H1 (cell line): ENCODE data around the gene SPAM1. TPM values are rescaled to one million over a fixed set of nuclear protein-coding genes. Genes with fewer than 3 reads are reported as not detected.

Experiments
- KDM1A ChIP-seq: fragments of 200-600, 300-600 bp; sonication (generic); IDR thresholded peaks from 2 replicates; pipeline ENCODE4 v1.7.1; 2016; ENCODE audit warnings: mild to moderate bottlenecking, low read length, borderline replicate concordance
- RNF2 ChIP-seq: fragments of 200-900, 300-1000 bp; sonication (generic); IDR thresholded peaks from 2 replicates; pipeline ENCODE4 v1.7.1; 2016; ENCODE audit warnings: borderline replicate concordance, low read depth, mild to moderate bottlenecking, antibody characterized with exemption, low read length; ENCODE audit not compliant: poor library complexity, severe bottlenecking; ENCODE audit errors: missing control alignments
- TAF1 ChIP-seq: IDR thresholded peaks from 2 replicates; pipeline ENCODE4 v1.6.1; 2011; ENCODE audit warnings: mild to moderate bottlenecking, low read depth, low read length
- polyA plus RNA-seq, 7 experiments: library from polyadenylated mRNA; depleted of rRNA in 3 of 7; stranded (reverse) in 5 of 7; unstranded in 2 of 7; fragments of >200 nt in 5 of 7; fragments of 200-250 nt in 2 of 7; gene quantifications; 1 replicate in 5 of 7; 2 replicates in 1 of 7; 4 replicates in 1 of 7; pipeline versions ENCODE4 v1.2.1 to v1.2.3, GENCODE V29; 2011 to 2013; ENCODE audit warnings: missing spikeins in 2 of 7, mixed read lengths in 2 of 7
- total RNA-seq: library from RNA; stranded (reverse); fragmentation: NEBNext Ultra II Directional; extraction: Animal tissue kit (Norgen Biotek cat#: 25700); gene quantifications from 2 replicates; pipeline ENCODE4 v1.2.1, GENCODE V29; 2021
- TF ChIP-seq, protein P1 (sequence below), 3 experiments: IDR thresholded peaks; 1 replicate in 2 of 3; 2 replicates in 1 of 3; pipeline versions ENCODE4 v1.5.1 to v1.6.1; 2011; ENCODE audit warnings: low read length in 3 of 3, mild to moderate bottlenecking in 3 of 3, inconsistent platforms in 2 of 3, low read depth in 1 of 3, moderate library complexity in 1 of 3; ENCODE audit not compliant: insufficient read depth in 1 of 3; ENCODE audit errors: control extremely low read depth in 1 of 3

SPAM1 gene
- total and polyA plus RNA-seq, 2 of the 8 experiments (the other 6 are each of a cell fraction or from before 2014, with no cell fraction given), result not detected

DNA sequence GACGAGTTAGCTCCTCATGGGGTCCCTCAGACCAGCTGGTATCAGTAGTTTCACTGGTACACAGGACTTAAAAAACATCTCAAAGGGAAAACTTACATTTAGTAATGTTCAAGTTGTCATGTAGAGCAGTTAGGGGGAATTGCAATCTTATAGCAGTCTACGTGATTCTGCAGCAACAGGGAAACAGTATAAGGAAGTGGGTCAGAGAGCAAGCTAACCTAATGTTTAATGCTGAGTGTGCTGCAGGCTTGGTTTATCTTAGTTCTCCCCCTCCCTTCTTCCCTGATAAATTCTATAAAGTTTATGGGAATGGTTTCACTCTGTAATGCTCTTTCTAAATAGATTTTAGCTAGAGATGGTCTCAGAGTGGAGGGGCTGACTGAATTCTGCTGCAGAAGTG lies 11.3 kb downstream of the SPAM1 start (continued):
- TF ChIP-seq, protein P1, sequence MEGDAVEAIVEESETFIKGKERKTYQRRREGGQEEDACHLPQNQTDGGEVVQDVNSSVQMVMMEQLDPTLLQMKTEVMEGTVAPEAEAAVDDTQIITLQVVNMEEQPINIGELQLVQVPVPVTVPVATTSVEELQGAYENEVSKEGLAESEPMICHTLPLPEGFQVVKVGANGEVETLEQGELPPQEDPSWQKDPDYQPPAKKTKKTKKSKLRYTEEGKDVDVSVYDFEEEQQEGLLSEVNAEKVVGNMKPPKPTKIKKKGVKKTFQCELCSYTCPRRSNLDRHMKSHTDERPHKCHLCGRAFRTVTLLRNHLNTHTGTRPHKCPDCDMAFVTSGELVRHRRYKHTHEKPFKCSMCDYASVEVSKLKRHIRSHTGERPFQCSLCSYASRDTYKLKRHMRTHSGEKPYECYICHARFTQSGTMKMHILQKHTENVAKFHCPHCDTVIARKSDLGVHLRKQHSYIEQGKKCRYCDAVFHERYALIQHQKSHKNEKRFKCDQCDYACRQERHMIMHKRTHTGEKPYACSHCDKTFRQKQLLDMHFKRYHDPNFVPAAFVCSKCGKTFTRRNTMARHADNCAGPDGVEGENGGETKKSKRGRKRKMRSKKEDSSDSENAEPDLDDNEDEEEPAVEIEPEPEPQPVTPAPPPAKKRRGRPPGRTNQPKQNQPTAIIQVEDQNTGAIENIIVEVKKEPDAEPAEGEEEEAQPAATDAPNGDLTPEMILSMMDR (IDR thresholded peaks at IDR 0.05; ENCODE audit: control extremely low read depth in 1 of 3, insufficient read depth in 1 of 3, low read depth in 1 of 3, low read length in 3 of 3), result no peak
- TF ChIP-seq KDM1A, result no peak
- TF ChIP-seq TAF1, result no peak
- TF ChIP-seq RNF2, result no peak
